IPS-NIHi7 (cell line): ENCODE measurements around the gene NUMBL.
A peak's percentile ranks its signal among the peaks of the same experiment; 100 is the strongest.
"Not testable (repeated sequence)": the region's sequence is repeated elsewhere in the genome, so short reads cannot be mapped to it uniquely, and the experiment has no call there.

Experiments
- DNase-seq: peaks from one replicate; pipeline ENCODE4 v3.0.0; 2012; ENCODE audit warnings: mixed read lengths; ENCODE audit errors: extremely low spot score

The NUMBL gene

GRCh38 chr19:40663695-40664692 is 26.5 kb downstream of the NUMBL start:
- DNase-seq: peak; percentile 36

- peak; percentile 95 for DNase-seq
Observed at GRCh38 chr19:40662925-40663694, 27.3 kb downstream of the NUMBL start.

- DNase-seq: no peak
Observed at GRCh38 chr19:40661616-40662015, 28.8 kb downstream of the NUMBL start.

DNA sequence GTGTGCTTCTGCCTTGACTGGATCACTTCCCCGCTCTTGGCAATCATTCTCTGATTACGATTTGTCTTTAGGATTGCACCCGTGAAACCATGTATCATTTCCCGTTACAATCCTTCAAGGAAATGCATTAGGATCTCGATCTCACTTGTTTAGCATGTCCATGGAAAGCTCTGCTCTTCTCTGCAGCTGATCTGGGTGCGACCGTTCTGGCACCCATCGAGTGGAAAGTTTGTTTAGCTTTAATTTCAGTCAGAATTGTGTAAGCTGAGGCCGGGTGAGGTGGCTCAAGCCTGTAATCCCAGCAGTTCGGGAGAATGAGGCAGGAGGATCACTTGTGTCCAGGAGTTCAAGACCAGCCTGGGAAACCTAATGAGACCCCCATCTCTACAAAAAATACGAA is 30.9 kb downstream of the NUMBL start:
- no peak for DNase-seq

- DNase-seq: no peak
Observed at GRCh38 chr19:40659116-40659515, 31.3 kb downstream of the NUMBL start.

GRCh38 chr19:40658031-40658430 is 32.4 kb downstream of the NUMBL start:
- no peak for DNase-seq

- not testable (repeated sequence) for DNase-seq
Observed at GRCh38 chr19:40655684-40656083, 34.8 kb downstream of the NUMBL start.

GRCh38 chr19:40652303-40652702 is 38.1 kb downstream of the NUMBL start:
- DNase-seq: not testable (repeated sequence)

GRCh38 chr19:40650749-40651305 is 39.6 kb downstream of the NUMBL start:
- no peak for DNase-seq

DNA sequence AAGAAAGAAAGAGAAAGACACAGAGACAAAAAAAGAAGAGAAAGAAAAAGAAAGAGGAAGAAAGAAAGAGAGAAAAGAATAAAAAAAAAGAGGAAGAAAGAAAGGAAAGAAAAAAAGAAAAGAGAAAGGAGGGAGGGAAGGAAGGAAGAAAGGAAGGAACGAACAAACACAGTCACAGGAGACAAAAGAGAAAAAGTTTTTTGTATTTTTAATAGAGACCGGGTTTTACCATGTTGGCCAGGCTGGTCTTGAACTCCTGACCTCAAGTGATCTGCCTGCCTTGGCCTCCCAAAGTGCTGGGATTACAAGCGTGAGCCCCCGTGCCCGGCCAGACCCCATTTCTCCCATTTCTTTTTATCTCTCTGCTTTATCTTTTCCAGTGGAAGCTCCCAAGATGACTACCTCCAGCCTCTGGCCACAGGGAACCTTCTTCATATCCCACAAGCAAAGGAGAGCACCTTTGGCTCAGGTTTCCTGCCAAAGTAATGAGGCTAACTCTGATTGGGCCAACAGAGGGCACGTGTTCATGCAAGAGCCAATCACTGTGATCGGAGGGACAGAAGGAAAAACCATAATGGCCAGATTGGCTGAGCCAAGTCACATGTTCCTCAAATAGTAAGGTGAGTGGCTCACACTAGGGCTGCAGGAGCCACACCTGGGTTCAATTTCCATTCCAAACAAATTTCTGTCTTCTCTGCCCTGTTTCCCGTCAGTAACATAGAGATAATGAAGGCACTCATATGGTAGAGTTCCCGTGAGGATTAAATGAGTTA is 40.4 kb downstream of the NUMBL start:
- not testable (repeated sequence) for DNase-seq

DNA sequence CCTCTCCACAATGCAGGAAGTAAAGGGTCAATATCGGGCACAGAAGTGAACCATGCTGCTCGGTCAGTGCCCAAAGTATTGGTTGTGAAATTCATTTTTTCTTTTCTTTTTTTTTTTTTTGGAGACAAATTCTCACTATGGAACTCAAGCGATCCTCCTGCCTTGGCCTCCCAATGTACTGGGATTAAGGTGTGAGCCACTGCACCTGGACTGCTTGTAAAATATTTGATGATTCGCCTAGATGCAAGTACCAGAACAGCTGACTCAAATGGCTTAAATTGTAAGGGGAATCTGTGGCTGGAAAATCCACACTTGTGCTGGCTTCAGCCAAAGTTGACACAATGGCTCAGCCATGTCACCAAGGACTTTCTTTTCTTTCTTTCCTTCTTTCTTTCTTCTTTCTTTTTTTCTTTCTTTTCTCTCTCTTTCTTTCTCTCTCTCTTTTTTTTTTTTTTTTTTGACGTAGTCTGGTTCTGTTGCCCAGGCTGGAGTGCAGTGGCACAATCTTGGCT is 43.7 kb downstream of the NUMBL start:
- no peak for DNase-seq

- DNase-seq: no peak
Observed at GRCh38 chr19:40642757-40643305, 47.6 kb downstream of the NUMBL start.

GRCh38 chr19:40642051-40642706 is 48.3 kb downstream of the NUMBL start:
- no peak for DNase-seq

- DNase-seq: no peak
Observed at GRCh38 chr19:40641281-40641680, 49.2 kb downstream of the NUMBL start.

GRCh38 chr19:40640744-40641143 is 49.7 kb downstream of the NUMBL start:
- DNase-seq: no peak

GRCh38 chr19:40639638-40639982 is 50.8 kb downstream of the NUMBL start:
- DNase-seq: no peak

GRCh38 chr19:40638327-40638726 is 52.1 kb downstream of the NUMBL start:
- DNase-seq: no peak

GRCh38 chr19:40633207-40633606 is 57.2 kb downstream of the NUMBL start:
- DNase-seq: no peak

- DNase-seq: no peak
Observed at GRCh38 chr19:40632311-40633036, 58.0 kb downstream of the NUMBL start.
